ENCODE results near the gene MYB.

GRCh38 chr6:135162678-135163439 lies 18.2 kb upstream of the MYB start:
- TF ChIP-seq SP1 (IDR thresholded peaks at IDR 0.05) (no peak), SP1 (CRISPR knock-in tag; IDR thresholded peaks at IDR 0.05) (no peak), ATF7 (IDR thresholded peaks at IDR 0.05) (no peak), ATF7 (CRISPR knock-in tag; IDR thresholded peaks at IDR 0.05) (no peak), GMEB2 (CRISPR knock-in tag; IDR thresholded peaks at IDR 0.05; ENCODE audit: low read depth) (no peak), BCL6 (CRISPR knock-in tag; IDR thresholded peaks at IDR 0.05) (no peak), ATF6 (CRISPR knock-in tag; conservative IDR thresholded peaks at IDR 0.05) (no peak), ATF3 (CRISPR knock-in tag; IDR thresholded peaks at IDR 0.05) (no peak)
